Breast epithelium (tissue), 4 donors: ENCODE results near the gene KIF3B. TPM values are rescaled to one million over a fixed set of nuclear protein-coding genes. Genes with fewer than 3 reads are reported as not detected.

Source experiments
- DNase-seq, 2 donors: peaks; one replicate each; pipeline ENCODE4 v3.0.0-alpha.2; 2019; ENCODE audit warnings: low spot score in 2 of 2
- H3K27ac ChIP-seq, 2 donors: fragments of 200-600 bp; sonication (generic) in 1 of 2; one replicate each; pipeline ENCODE4 v1.5.1; 2016 to 2019; ENCODE audit warnings: mild to moderate bottlenecking in 1 of 2
- H3K27me3 ChIP-seq, 2 donors: fragments of 200-600 bp; sonication (generic) in 1 of 2; one replicate each; pipeline versions ENCODE4 v1.5.1 to v1.6.0; 2017 to 2019; ENCODE audit warnings: control low read depth in 1 of 2, mild to moderate bottlenecking in 1 of 2
- H3K36me3 ChIP-seq: fragments of 200-600 bp; one replicate; pipeline ENCODE4 v1.5.1; 2019
- H3K4me1 ChIP-seq, 2 donors: fragments of 200-600 bp; sonication (generic); one replicate each; pipeline ENCODE4 v1.5.1; 2016 to 2019; ENCODE audit warnings: control low read depth in 1 of 2
- H3K4me3 ChIP-seq, 3 donors: fragments of 200-600 bp; sonication (generic); 1 replicate in 2 of 3; 2 replicates in 1 of 3; pipeline ENCODE4 v1.5.1; 2016 to 2019; ENCODE audit warnings: mild to moderate bottlenecking in 3 of 3, moderate library complexity in 2 of 3
- H3K9me3 ChIP-seq, 2 donors: fragments of 200-600 bp; sonication (generic) in 1 of 2; one replicate each; pipeline ENCODE4 v1.5.1; 2016 to 2019; ENCODE audit warnings: control low read depth in 1 of 2
- POLR2A ChIP-seq: fragments of 450-650 bp; IDR thresholded peaks from one replicate; pipeline ENCODE4 v1.6.1; 2016; ENCODE audit warnings: antibody characterized with exemption, mild to moderate bottlenecking, moderate library complexity
- POLR2AphosphoS5 ChIP-seq, 3 donors: sonication (generic); formaldehyde crosslinking; IDR thresholded peaks; one replicate each; pipeline ENCODE4 v1.6.1; 2017; ENCODE audit warnings: antibody characterized with exemption in 3 of 3
- intact Hi-C: fragments of 100-400 bp; cut with DNase I; formaldehyde crosslinking; loops from one replicate; pipeline ENCODE4 v1.15.1; 2023; ENCODE audit warnings: low total_unique reads
- total RNA-seq, 3 donors: library from RNA; depleted of rRNA; stranded (reverse); fragments of >200 nt; gene quantifications; one replicate each; pipeline ENCODE4 v1.1.0, GENCODE V29; 2016
- TF ChIP-seq, protein P1 (sequence below), 3 donors: fragments of 450-650 bp; IDR thresholded peaks; one replicate each; pipeline ENCODE4 v1.5.1; 2016 to 2017; ENCODE audit warnings: antibody characterized with exemption in 3 of 3, mild to moderate bottlenecking in 3 of 3, moderate library complexity in 3 of 3

Gene KIF3B
- total RNA-seq, 3 donors from 2014 or later, result 23.7 to 28.6 (median 24.6) TPM

DNA sequence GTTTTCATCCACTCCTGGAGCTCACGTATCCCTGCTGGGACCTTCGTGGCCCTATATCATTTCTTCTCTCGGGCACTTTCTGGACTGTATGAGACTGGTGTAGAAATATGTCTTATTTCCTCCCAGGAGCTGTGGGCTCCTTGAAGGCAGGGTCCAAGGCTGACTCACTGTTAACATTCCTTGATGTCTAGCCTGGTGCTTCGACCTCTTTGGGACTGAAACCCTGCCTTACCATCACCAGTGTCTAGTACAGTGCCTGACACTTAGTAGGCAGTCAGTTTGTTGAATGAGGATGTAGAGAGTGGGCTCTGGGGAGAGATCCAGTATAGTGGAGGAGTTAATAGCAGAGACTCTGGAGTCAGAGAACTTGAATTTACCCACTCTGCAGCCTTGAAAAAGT lies 46.2 kb upstream of the KIF3B start:
- no peaks in the 10 kb centered on the region for H3K36me3 ChIP-seq
- intact Hi-C loops, result no loop called here
- TF ChIP-seq, protein P1, sequence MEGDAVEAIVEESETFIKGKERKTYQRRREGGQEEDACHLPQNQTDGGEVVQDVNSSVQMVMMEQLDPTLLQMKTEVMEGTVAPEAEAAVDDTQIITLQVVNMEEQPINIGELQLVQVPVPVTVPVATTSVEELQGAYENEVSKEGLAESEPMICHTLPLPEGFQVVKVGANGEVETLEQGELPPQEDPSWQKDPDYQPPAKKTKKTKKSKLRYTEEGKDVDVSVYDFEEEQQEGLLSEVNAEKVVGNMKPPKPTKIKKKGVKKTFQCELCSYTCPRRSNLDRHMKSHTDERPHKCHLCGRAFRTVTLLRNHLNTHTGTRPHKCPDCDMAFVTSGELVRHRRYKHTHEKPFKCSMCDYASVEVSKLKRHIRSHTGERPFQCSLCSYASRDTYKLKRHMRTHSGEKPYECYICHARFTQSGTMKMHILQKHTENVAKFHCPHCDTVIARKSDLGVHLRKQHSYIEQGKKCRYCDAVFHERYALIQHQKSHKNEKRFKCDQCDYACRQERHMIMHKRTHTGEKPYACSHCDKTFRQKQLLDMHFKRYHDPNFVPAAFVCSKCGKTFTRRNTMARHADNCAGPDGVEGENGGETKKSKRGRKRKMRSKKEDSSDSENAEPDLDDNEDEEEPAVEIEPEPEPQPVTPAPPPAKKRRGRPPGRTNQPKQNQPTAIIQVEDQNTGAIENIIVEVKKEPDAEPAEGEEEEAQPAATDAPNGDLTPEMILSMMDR (IDR thresholded peaks at IDR 0.05), result no peak
- TF ChIP-seq POLR2AphosphoS5 (IDR thresholded peaks at IDR 0.05), result no peak
- no peak for TF ChIP-seq POLR2A

GRCh38 chr20:32231847-32232246 lies 45.6 kb upstream of the KIF3B start:
- Histone ChIP-seq H3K4me3 (no peak overlapping the region), H3K36me3 (no peaks in the 10 kb centered on the region), H3K27me3 (no peaks in the 10 kb centered on the region), H3K9me3 (no peaks in the 10 kb centered on the region), H3K27ac (no peak overlapping the region), H3K4me1 (no peaks in the 10 kb centered on the region)
- TF ChIP-seq POLR2AphosphoS5 (IDR thresholded peaks at IDR 0.05) (no peak), POLR2A (no peak)
- TF ChIP-seq, protein P1 (IDR thresholded peaks at IDR 0.05), result no peak
- DNase-seq, result no peak
- intact Hi-C loops, result no loop called here

More for the DNA sequence above, 46.2 kb upstream of the KIF3B start:
- Histone ChIP-seq H3K4me1 (no peaks in the 10 kb centered on the region), H3K27me3 (no peaks in the 10 kb centered on the region), H3K9me3 (no peaks in the 10 kb centered on the region), H3K4me3 (no peak overlapping the region), H3K27ac (no peak overlapping the region)
- no peak for DNase-seq

- intact Hi-C loops, result no loop called here
- no peak for TF ChIP-seq POLR2AphosphoS5 (IDR thresholded peaks at IDR 0.05)
- TF ChIP-seq POLR2A, result no peak
- TF ChIP-seq, protein P1 (IDR thresholded peaks at IDR 0.05), result no peak
- H3K27me3 ChIP-seq, result no peaks in the 10 kb centered on the region
- no peaks in the 10 kb centered on the region for H3K36me3 ChIP-seq
- H3K9me3 ChIP-seq, result no peaks in the 10 kb centered on the region
- DNase-seq, result no peak
- H3K4me1 ChIP-seq, result no peaks in the 10 kb centered on the region
- H3K27ac ChIP-seq, result no peak overlapping the region
- no peak overlapping the region for H3K4me3 ChIP-seq
Observed at GRCh38 chr20:32232326-32232886, 45.0 kb upstream of the KIF3B start.

- no peak overlapping the region for H3K27ac ChIP-seq
- no peaks in the 10 kb centered on the region for H3K27me3 ChIP-seq
- H3K4me3 ChIP-seq, result no peak overlapping the region
- no peaks in the 10 kb centered on the region for H3K36me3 ChIP-seq
- H3K9me3 ChIP-seq, result no peaks in the 10 kb centered on the region
- no peaks in the 10 kb centered on the region for H3K4me1 ChIP-seq
- no peak for DNase-seq
- intact Hi-C loops, result no loop called here
- no peak for TF ChIP-seq POLR2AphosphoS5 (IDR thresholded peaks at IDR 0.05)
- TF ChIP-seq, protein P1 (IDR thresholded peaks at IDR 0.05), result no peak
- no peak for TF ChIP-seq POLR2A
Observed at GRCh38 chr20:32233286-32233685, 44.2 kb upstream of the KIF3B start.

GRCh38 chr20:32234135-32234808 lies 43.2 kb upstream of the KIF3B start:
- TF ChIP-seq, protein P1 (IDR thresholded peaks at IDR 0.05), result no peak
- TF ChIP-seq POLR2AphosphoS5 (IDR thresholded peaks at IDR 0.05) (no peak), POLR2A (no peak)
- no peaks in the 10 kb centered on the region for H3K9me3 ChIP-seq
- no peaks in the 10 kb centered on the region for H3K36me3 ChIP-seq
- H3K4me1 ChIP-seq, result no peaks in the 10 kb centered on the region
- intact Hi-C loops, result no loop called here
- no peaks in the 10 kb centered on the region for H3K27me3 ChIP-seq
- no peak overlapping the region for H3K27ac ChIP-seq
- no peak overlapping the region for H3K4me3 ChIP-seq
- no peak for DNase-seq
